IMR-90 (cell line): ENCODE data around the gene LIPE. TPM values are rescaled to one million over a fixed set of nuclear protein-coding genes. Genes with fewer than 3 reads are reported as not detected.

Source experiments
- ATAC-seq: fragments of 200-7000 bp; cut with Tn5 transposase; 2 replicates; pipeline ENCODE4 v1.9.1; 2020; ENCODE audit warnings: low read depth, mild to moderate bottlenecking, moderate library complexity
- BruUV-seq: library from RNA; stranded (reverse); fragments of 400-500 nt; replicated peaks from 2 replicates; lab custom pipeline; 2021; lab: Mats Ljungman, UMichigan
- CTCF ChIA-PET: fragments of 300-600 bp; formaldehyde crosslinking; extraction: SDS; loops from one replicate; lab custom pipeline; 2021; ENCODE audit warnings: antibody characterized with exemption; lab: Yijun Ruan, JAX
- POLR2A ChIA-PET: fragments of 300-600 bp; sonication (Branson Sonifier 250); formaldehyde crosslinking; loops from one replicate; lab custom pipeline; 2022; ENCODE audit warnings: antibody characterized with exemption; ENCODE audit not compliant: unreplicated experiment; lab: Charles Lee
- DNase-seq: peaks from one replicate; pipeline ENCODE4 v3.0.0; 2013
- H2AFZ ChIP-seq: replicated peaks from 2 replicates; pipeline ENCODE3; 2013; ENCODE audit warnings: low read length, mild to moderate bottlenecking; ENCODE audit not compliant: poor library complexity
- H2AK5ac ChIP-seq: 2 replicates; pipeline ENCODE4 v1.6.1; 2013; ENCODE audit warnings: low read depth, low read length, inconsistent platforms
- H2AK9ac ChIP-seq: replicated peaks from 2 replicates; pipeline ENCODE3; 2013; ENCODE audit warnings: mild to moderate bottlenecking, low read depth, low read length, moderate library complexity; ENCODE audit not compliant: poor library complexity
- H2BK120ac ChIP-seq: 2 replicates; pipeline ENCODE4 v1.6.1; 2013; ENCODE audit warnings: low read depth, low read length, inconsistent platforms
- H2BK15ac ChIP-seq: 3 replicates; pipeline ENCODE4 v1.6.1; 2013; ENCODE audit warnings: low read depth, low read length, inconsistent platforms
- H2BK20ac ChIP-seq: 2 replicates; pipeline ENCODE4 v1.6.1; 2013; ENCODE audit warnings: low read depth, mild to moderate bottlenecking, inconsistent platforms, low read length, moderate library complexity
- H2BK5ac ChIP-seq: 2 replicates; pipeline ENCODE4 v1.6.1; 2013; ENCODE audit warnings: mild to moderate bottlenecking, low read depth, low read length, inconsistent platforms; ENCODE audit not compliant: poor library complexity, severe bottlenecking
- H3K14ac ChIP-seq: replicated peaks from 2 replicates; pipeline ENCODE4 v1.6.1; 2013; ENCODE audit warnings: low read depth, low read length, inconsistent platforms
- H3K18ac ChIP-seq: 2 replicates; pipeline ENCODE4 v1.6.1; 2013; ENCODE audit warnings: low read depth, low read length, control low read depth
- H3K23ac ChIP-seq: 2 replicates; pipeline ENCODE4 v1.6.1; 2013; ENCODE audit warnings: low read depth, low read length, inconsistent platforms
- H3K27ac ChIP-seq: 2 replicates; pipeline ENCODE4 v1.5.1; 2013; ENCODE audit warnings: mild to moderate bottlenecking, control low read depth, low read length; ENCODE audit not compliant: insufficient read depth
- H3K27me3 ChIP-seq: 2 replicates; pipeline ENCODE4 v1.6.1; 2013; ENCODE audit warnings: low read length; ENCODE audit not compliant: control insufficient read depth, insufficient read depth
- H3K36me3 ChIP-seq: 2 replicates; pipeline ENCODE4 v1.6.1; 2013; ENCODE audit warnings: low read length, mixed read lengths; ENCODE audit not compliant: control insufficient read depth, insufficient read depth
- H3K4ac ChIP-seq: 2 replicates; pipeline ENCODE4 v1.6.1; 2013; ENCODE audit warnings: low read depth, low read length, inconsistent platforms
- H3K4me1 ChIP-seq: 2 replicates; pipeline ENCODE4 v1.6.1; 2013; ENCODE audit warnings: low read length, mixed read lengths; ENCODE audit not compliant: control insufficient read depth, insufficient read depth
- H3K4me2 ChIP-seq: 2 replicates; pipeline ENCODE4 v1.6.1; 2013; ENCODE audit warnings: low read depth, mild to moderate bottlenecking, control low read depth, low read length, moderate library complexity
- H3K4me3 ChIP-seq: 2 replicates; pipeline ENCODE4 v1.5.1; 2013; ENCODE audit warnings: low read depth, mild to moderate bottlenecking, control low read depth, low read length, moderate library complexity; ENCODE audit not compliant: insufficient read depth
- H3K56ac ChIP-seq: 2 replicates; pipeline ENCODE4 v1.6.1; 2013; ENCODE audit warnings: low read length, inconsistent platforms; ENCODE audit not compliant: insufficient read depth; ENCODE audit errors: extremely low read depth
- H3K79me1 ChIP-seq, 2 experiments: 2 replicates each; pipeline ENCODE4 v1.6.1; 2013; ENCODE audit warnings: low read length in 2 of 2, inconsistent platforms in 1 of 2, low read depth in 1 of 2
- H3K9ac ChIP-seq: 2 replicates; pipeline ENCODE4 v1.6.1; 2013; ENCODE audit warnings: low read depth, low read length, control low read depth
- H3K9me1 ChIP-seq: 2 replicates; pipeline ENCODE4 v1.6.1; 2013; ENCODE audit warnings: low read length, inconsistent platforms; ENCODE audit not compliant: insufficient read depth
- H3K9me3 ChIP-seq: 2 replicates; pipeline ENCODE4 v1.6.1; 2013; ENCODE audit warnings: low read length; ENCODE audit not compliant: control insufficient read depth, insufficient read depth
- H4K20me1 ChIP-seq: 2 replicates; pipeline ENCODE4 v1.6.1; 2013; ENCODE audit warnings: low read length, inconsistent platforms; ENCODE audit not compliant: insufficient read depth
- H4K5ac ChIP-seq: 2 replicates; pipeline ENCODE4 v1.6.1; 2013; ENCODE audit warnings: mild to moderate bottlenecking, low read depth, low read length, control low read depth
- H4K8ac ChIP-seq, 2 experiments: 2 replicates each; pipeline ENCODE4 v1.6.1; 2013; ENCODE audit warnings: low read depth in 2 of 2, low read length in 2 of 2, control low read depth in 1 of 2, inconsistent platforms in 1 of 2
- H4K91ac ChIP-seq: 2 replicates; pipeline ENCODE4 v1.6.1; 2013; ENCODE audit warnings: low read depth, low read length, inconsistent platforms; ENCODE audit not compliant: insufficient read depth
- BHLHE40 ChIP-seq: fragments of 150-350 bp; IDR thresholded peaks from 2 replicates; pipeline ENCODE4 v1.6.1; 2016; ENCODE audit warnings: mild to moderate bottlenecking, low read depth, low read length
- CHD1 ChIP-seq: IDR thresholded peaks from 2 replicates; pipeline ENCODE4 v1.6.1; 2012; ENCODE audit warnings: low read depth, low read length, improper control_type of control experiment
- CTCF ChIP-seq: conservative IDR thresholded peaks from 2 replicates; pipeline ENCODE4 v1.5.1; 2012; ENCODE audit warnings: mild to moderate bottlenecking, low read depth, low read length, improper control_type of control experiment
- ELK1 ChIP-seq: fragments of 150-350 bp; IDR thresholded peaks from 2 replicates; pipeline ENCODE4 v1.6.1; 2016; ENCODE audit warnings: low read depth, mild to moderate bottlenecking, low read length, moderate library complexity, borderline replicate concordance
- FOS ChIP-seq: fragments of 150-350 bp; IDR thresholded peaks from 2 replicates; pipeline ENCODE4 v1.6.1; 2016; ENCODE audit warnings: low read depth, low read length
- MAFK ChIP-seq: IDR thresholded peaks from 2 replicates; pipeline ENCODE4 v1.6.1; 2012; ENCODE audit warnings: low read depth, low read length, improper control_type of control experiment
- MAZ ChIP-seq: IDR thresholded peaks from 2 replicates; pipeline ENCODE4 v1.6.1; 2012; ENCODE audit warnings: low read depth, mild to moderate bottlenecking, low read length, improper control_type of control experiment, moderate library complexity, borderline replicate concordance
- MXI1 ChIP-seq: IDR thresholded peaks from 2 replicates; pipeline ENCODE4 v1.6.1; 2012; ENCODE audit warnings: low read depth, mild to moderate bottlenecking, low read length, moderate library complexity, borderline replicate concordance
- NFE2L2 ChIP-seq: fragments of 150-350 bp; IDR thresholded peaks from 2 replicates; pipeline ENCODE4 v1.6.1; 2016; ENCODE audit warnings: low read depth, mild to moderate bottlenecking, low read length
- RAD21 ChIP-seq: IDR thresholded peaks from 2 replicates; pipeline ENCODE4 v1.6.1; 2012; ENCODE audit warnings: low read length, improper control_type of control experiment
- RCOR1 ChIP-seq: IDR thresholded peaks from 2 replicates; pipeline ENCODE4 v1.6.1; 2012; ENCODE audit warnings: mild to moderate bottlenecking, low read length, improper control_type of control experiment; ENCODE audit not compliant: insufficient replicate concordance
- RFX5 ChIP-seq: IDR thresholded peaks from 2 replicates; pipeline ENCODE4 v1.8.0; 2012; ENCODE audit warnings: low read depth, mild to moderate bottlenecking, low read length, moderate library complexity
- SMC3 ChIP-seq: fragments of 150-350 bp; IDR thresholded peaks from 2 replicates; pipeline ENCODE4 v1.6.1; 2016; ENCODE audit warnings: low read depth, mild to moderate bottlenecking, antibody characterized with exemption, low read length, moderate library complexity
- WGBS, 2 experiments: methylation state at CpG; one replicate each; pipeline versions ENCODE4 v1.1.5 to v1.1.7; 2013; ENCODE audit warnings: missing lambda C conversion rate in 2 of 2; ENCODE audit not compliant: insufficient read length in 1 of 2; ENCODE audit errors: extremely low coverage in 2 of 2; 5-methylcytosine and 5-hydroxymethylcytosine counted together
- dilution Hi-C: fragments of 300-500 bp; cut with HindIII; formaldehyde crosslinking; loops from one replicate; pipeline ENCODE4 v1.14.3; 2018; ENCODE audit warnings: low sequenced_read_pairs; ENCODE audit not compliant: unreplicated experiment
- in situ Hi-C: fragments of 300-500 bp; cut with MboI; formaldehyde crosslinking; loops from 3 replicates; pipeline ENCODE4 v1.14.3; 2019; ENCODE audit warnings: low sequenced_read_pairs, inconsistent platforms, mixed read lengths
- intact Hi-C: fragments of 100-400 bp; cut with micrococcal nuclease; formaldehyde crosslinking; loops from 2 replicates; pipeline ENCODE4 v1.10.0; 2022
- polyA plus RNA-seq, 3 experiments: library from polyadenylated mRNA; depleted of rRNA; stranded (reverse); fragments of >200 nt; gene quantifications; 2 replicates each; pipeline ENCODE4 v1.2.3, GENCODE V29; 2012; ENCODE audit warnings: low replicate concordance in 1 of 3
- total RNA-seq: library from RNA; depleted of rRNA; stranded (reverse); fragments of >200 nt; gene quantifications from 2 replicates; pipeline ENCODE4 v1.2.3, GENCODE V29; 2012

Gene LIPE
- total and polyA plus RNA-seq, 2 of the 4 experiments (the other 2 are of a cell fraction): 1.1 to 5.4 TPM

- no peak overlapping the region for H2BK20ac ChIP-seq
- 93% methylated on average over 6 of the region's 17 CpGs; no CpG with 5 or more reads in 1 of the 2 experiments for WGBS, 2 experiments
- H3K4ac ChIP-seq: no peak overlapping the region
- in situ Hi-C loops (no loop called here), intact Hi-C loops (no loop called here), dilution Hi-C loops (no loop called here)
- ATAC-seq: no peak
- H2AK5ac ChIP-seq: no peak overlapping the region
- H3K18ac ChIP-seq: no peak overlapping the region
- no peak overlapping the region for H3K27ac ChIP-seq
- no peak overlapping the region for H2AFZ ChIP-seq
- H3K9me3 ChIP-seq: peaks cover 2% of the 10 kb centered on the region; the same call in 1 of the 2 replicates
- no TSS peak for BruUV-seq
- H3K4me1 ChIP-seq: peaks cover 2% of the 10 kb centered on the region; the same call in 1 of the 2 replicates
- POLR2A ChIA-PET: no interaction called here
- no peak overlapping the region for H2BK5ac ChIP-seq
- no peak overlapping the region for H3K14ac ChIP-seq
- no peak overlapping the region for H3K4me2 ChIP-seq
- H3K56ac ChIP-seq: no peak overlapping the region
- no peak for TF ChIP-seq RCOR1
- no peak for TF ChIP-seq CTCF
- TF ChIP-seq MAFK: no peak
- TF ChIP-seq CHD1: no peak
- TF ChIP-seq RFX5: no peak
- no peak for TF ChIP-seq BHLHE40
- no peak for TF ChIP-seq FOS
- no peak for TF ChIP-seq NFE2L2
- TF ChIP-seq MAZ: no peak
- TF ChIP-seq SMC3: no peak
- no peak for TF ChIP-seq RAD21
- no peak for TF ChIP-seq ELK1
- no peak for TF ChIP-seq MXI1
- H3K9me1 ChIP-seq: peaks cover 6% of the 10 kb centered on the region
- no peaks in the 10 kb centered on the region for H3K79me1 ChIP-seq
- no peak overlapping the region for H4K5ac ChIP-seq
- peaks cover 3% of the 10 kb centered on the region; the same call in 1 of the 2 replicates for H4K20me1 ChIP-seq
- CTCF ChIA-PET: no interaction called here
- no peak overlapping the region for H3K23ac ChIP-seq
- no peak for DNase-seq
- no peak overlapping the region for H2BK120ac ChIP-seq
- no peak overlapping the region for H4K8ac ChIP-seq
- H3K9ac ChIP-seq: no peak overlapping the region
- H4K91ac ChIP-seq: no peak overlapping the region
- peaks cover 24% of the 10 kb centered on the region for H3K36me3 ChIP-seq
- no peak overlapping the region for H3K4me3 ChIP-seq
- no peak overlapping the region for H2BK15ac ChIP-seq
- H2AK9ac ChIP-seq: no peak overlapping the region
- H3K27me3 ChIP-seq: no peaks in the 10 kb centered on the region
Measured at GRCh38 chr19:42363614-42364346, 63.4 kb downstream of the LIPE start.
